ENCODE measurements around the gene BORCS6. TPM values are rescaled to one million over a fixed set of nuclear protein-coding genes. Genes with fewer than 3 reads are reported as not detected.

The BORCS6 gene
- total RNA-seq, 1 experiment from 2014 or later = 7.3 TPM

DNA sequence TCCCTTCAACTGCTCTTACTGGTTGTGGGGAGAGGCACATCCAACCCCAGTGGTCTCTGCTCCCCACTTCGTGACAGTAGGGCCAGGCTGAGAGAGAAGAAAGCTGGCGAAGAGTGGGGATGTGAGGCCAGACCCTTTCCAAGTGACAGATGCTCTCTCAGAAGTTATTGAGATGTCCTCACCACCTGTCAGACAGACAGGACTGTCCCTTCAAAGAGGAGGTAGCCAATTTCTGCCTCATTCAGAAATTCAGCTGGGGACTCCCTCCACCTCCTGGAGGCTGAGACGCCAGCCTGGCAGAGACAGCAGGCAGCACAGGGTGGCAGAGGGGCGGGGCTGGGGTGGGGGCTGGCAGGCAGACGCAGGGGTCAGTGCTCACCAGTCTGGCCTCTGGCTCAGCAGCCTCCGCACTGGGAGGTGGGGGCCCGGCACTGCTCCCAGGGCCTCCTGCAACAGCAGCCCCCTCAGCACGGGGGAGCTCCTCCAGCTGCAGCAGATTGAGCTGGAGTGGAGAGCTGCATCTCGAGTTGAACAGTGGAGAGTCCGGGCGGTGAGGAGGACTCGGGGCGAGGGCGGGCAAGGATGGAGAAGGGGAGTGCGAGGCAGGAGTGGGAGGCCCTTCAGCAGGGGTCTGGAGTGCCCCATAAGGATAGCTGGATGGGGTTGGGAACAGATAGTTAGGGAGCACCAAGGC, 46.9 kb downstream of the BORCS6 start:
- ATAC-seq (no peak), DNase-seq (no peak)
- H3K9me3 ChIP-seq (ENCODE audit: low read length) = no peaks in the 10 kb centered on the region
- no peak overlapping the region for H3K4me3 ChIP-seq (ENCODE audit: low read length)
- no TSS peak for BruUV-seq (replicated peaks)
- H3K4me2 ChIP-seq (ENCODE audit: low read length) = no peak overlapping the region
- intact Hi-C loops (cut with micrococcal nuclease) = no loop called here
- H3K79me2 ChIP-seq (ENCODE audit: low read length) = no peaks in the 10 kb centered on the region
- no peaks in the 10 kb centered on the region for H3K4me1 ChIP-seq (ENCODE audit: insufficient read depth, low read length)
- H3K9me2 ChIP-seq (replicated peaks; ENCODE audit: low read length) = no peaks in the 10 kb centered on the region
- no peaks in the 10 kb centered on the region for H3K36me3 ChIP-seq (ENCODE audit: low read depth, low read length)
- ChIA-PET POLR2A (ENCODE audit: unreplicated experiment) (no interaction called here), CTCF (no interaction called here)
- H3K27ac ChIP-seq (ENCODE audit: low read length) = no peak overlapping the region
- H2AFZ ChIP-seq (ENCODE audit: low read length) = no peak overlapping the region
- H3F3A ChIP-seq (ENCODE audit: low read length, unreplicated experiment) = no peaks in the 10 kb centered on the region
- TF ChIP-seq EZH2phosphoT487 (IDR thresholded peaks at IDR 0.05; ENCODE audit: borderline replicate concordance, low read length) = no peak
- TF ChIP-seq, protein P1, sequence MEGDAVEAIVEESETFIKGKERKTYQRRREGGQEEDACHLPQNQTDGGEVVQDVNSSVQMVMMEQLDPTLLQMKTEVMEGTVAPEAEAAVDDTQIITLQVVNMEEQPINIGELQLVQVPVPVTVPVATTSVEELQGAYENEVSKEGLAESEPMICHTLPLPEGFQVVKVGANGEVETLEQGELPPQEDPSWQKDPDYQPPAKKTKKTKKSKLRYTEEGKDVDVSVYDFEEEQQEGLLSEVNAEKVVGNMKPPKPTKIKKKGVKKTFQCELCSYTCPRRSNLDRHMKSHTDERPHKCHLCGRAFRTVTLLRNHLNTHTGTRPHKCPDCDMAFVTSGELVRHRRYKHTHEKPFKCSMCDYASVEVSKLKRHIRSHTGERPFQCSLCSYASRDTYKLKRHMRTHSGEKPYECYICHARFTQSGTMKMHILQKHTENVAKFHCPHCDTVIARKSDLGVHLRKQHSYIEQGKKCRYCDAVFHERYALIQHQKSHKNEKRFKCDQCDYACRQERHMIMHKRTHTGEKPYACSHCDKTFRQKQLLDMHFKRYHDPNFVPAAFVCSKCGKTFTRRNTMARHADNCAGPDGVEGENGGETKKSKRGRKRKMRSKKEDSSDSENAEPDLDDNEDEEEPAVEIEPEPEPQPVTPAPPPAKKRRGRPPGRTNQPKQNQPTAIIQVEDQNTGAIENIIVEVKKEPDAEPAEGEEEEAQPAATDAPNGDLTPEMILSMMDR (conservative IDR thresholded peaks at IDR 0.05; ENCODE audit: low read depth, low read length) = no peak
- no peaks in the 10 kb centered on the region for H4K20me1 ChIP-seq (ENCODE audit: low read length)
- H3K9ac ChIP-seq (ENCODE audit: low read length) = no peak overlapping the region
- no peaks in the 10 kb centered on the region for H3K27me3 ChIP-seq (ENCODE audit: low read length)

DNA sequence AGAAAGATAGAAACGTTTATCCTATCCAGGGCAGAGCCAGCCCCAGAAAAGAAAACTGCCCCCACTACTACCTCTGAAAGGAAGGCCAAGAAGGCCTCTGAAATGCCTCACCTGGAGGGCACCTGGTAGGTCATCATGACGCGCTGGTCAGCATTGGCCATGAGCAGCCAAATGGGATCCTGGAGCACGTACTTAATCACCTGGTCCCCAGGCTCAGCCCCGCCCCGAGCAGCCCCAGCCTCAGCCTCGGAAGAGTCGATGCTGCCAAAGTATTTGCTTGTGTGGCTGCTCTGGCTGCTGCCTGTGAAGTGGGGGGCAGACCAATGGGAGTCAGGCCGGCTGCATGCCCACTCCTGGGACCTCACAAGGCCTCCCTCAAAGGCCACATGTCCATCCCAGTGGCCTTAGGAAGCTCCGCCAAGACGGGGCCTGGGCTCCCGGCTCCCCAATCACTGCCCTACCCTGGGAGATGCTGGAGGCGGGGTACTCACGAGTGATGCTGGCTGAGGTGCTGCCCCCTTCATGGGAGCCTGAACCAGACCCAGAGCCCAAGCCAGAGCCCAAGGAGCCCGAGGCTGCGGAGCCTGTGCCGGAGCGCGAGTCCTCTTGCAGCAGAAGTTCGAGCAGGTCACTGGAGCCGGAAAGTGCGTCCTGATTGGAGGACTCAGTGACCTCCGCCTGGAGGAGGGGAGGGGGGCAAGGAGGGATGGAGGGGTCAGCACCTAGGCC, 47.7 kb downstream of the BORCS6 start:
- CTCF ChIA-PET = no interaction called here
- Histone ChIP-seq H3K36me3 (ENCODE audit: low read depth, low read length) (no peaks in the 10 kb centered on the region), H3K4me1 (ENCODE audit: insufficient read depth, low read length) (peaks cover 5% of the 10 kb centered on the region), H3K79me2 (ENCODE audit: low read length) (no peaks in the 10 kb centered on the region), H3K27me3 (ENCODE audit: low read length) (no peaks in the 10 kb centered on the region), H3K9me2 (replicated peaks; ENCODE audit: low read length) (no peaks in the 10 kb centered on the region), H3K27ac (ENCODE audit: low read length) (no peak overlapping the region), H3F3A (ENCODE audit: low read length, unreplicated experiment) (no peaks in the 10 kb centered on the region), H3K9me3 (ENCODE audit: low read length) (no peaks in the 10 kb centered on the region), H3K4me3 (ENCODE audit: low read length) (no peak overlapping the region), H3K4me2 (ENCODE audit: low read length) (no peak overlapping the region), H3K9ac (ENCODE audit: low read length) (no peak overlapping the region), H4K20me1 (ENCODE audit: low read length) (no peaks in the 10 kb centered on the region), H2AFZ (ENCODE audit: low read length) (no peak overlapping the region)
- ATAC-seq (no peak), DNase-seq (no peak)
- BruUV-seq (replicated peaks) = no TSS peak
- intact Hi-C loops (cut with micrococcal nuclease) = no loop called here
- TF ChIP-seq, protein P1 (conservative IDR thresholded peaks at IDR 0.05; ENCODE audit: low read depth, low read length) = no peak
- POLR2A ChIA-PET (ENCODE audit: unreplicated experiment) = no interaction called here

DNA sequence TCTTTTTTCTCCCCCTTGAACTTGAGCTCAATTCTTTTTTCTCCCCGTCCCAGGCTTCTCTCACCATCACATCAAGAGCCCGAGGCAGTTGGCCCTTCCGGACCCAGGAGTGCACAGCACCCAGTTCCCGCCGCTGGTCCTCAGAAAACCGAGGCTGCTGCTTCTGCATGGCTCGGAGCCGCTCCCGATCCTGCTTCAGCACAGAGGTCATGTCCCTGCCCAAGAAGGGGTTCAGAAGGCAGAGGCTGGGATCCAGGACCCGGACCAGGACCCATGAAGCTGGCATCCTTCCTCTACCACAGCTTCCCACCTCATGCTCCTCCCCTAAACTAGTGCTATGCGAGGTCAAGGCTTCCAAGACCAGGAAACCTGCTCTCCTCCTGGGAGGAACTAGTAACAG, 48.2 kb downstream of the BORCS6 start:
- Histone ChIP-seq H3F3A (ENCODE audit: low read length, unreplicated experiment) (no peaks in the 10 kb centered on the region), H3K27ac (ENCODE audit: low read length) (no peak overlapping the region), H3K4me1 (ENCODE audit: insufficient read depth, low read length) (peaks cover 6% of the 10 kb centered on the region), H3K9me2 (replicated peaks; ENCODE audit: low read length) (no peaks in the 10 kb centered on the region), H3K9me3 (ENCODE audit: low read length) (no peaks in the 10 kb centered on the region), H3K9ac (ENCODE audit: low read length) (no peak overlapping the region), H4K20me1 (ENCODE audit: low read length) (no peaks in the 10 kb centered on the region), H3K4me2 (ENCODE audit: low read length) (no peak overlapping the region), H3K27me3 (ENCODE audit: low read length) (no peaks in the 10 kb centered on the region), H3K4me3 (ENCODE audit: low read length) (no peak overlapping the region), H3K36me3 (ENCODE audit: low read depth, low read length) (no peaks in the 10 kb centered on the region), H3K79me2 (ENCODE audit: low read length) (no peaks in the 10 kb centered on the region), H2AFZ (ENCODE audit: low read length) (no peak overlapping the region)
- intact Hi-C loops (cut with micrococcal nuclease) = no loop called here
- ChIA-PET POLR2A (ENCODE audit: unreplicated experiment) (no interaction called here), CTCF (no interaction called here)
- TF ChIP-seq, protein P1 (conservative IDR thresholded peaks at IDR 0.05; ENCODE audit: low read depth, low read length) = no peak
- no peak for TF ChIP-seq EZH2phosphoT487 (IDR thresholded peaks at IDR 0.05; ENCODE audit: borderline replicate concordance, low read length)
- TF ChIP-seq EZH2 (IDR thresholded peaks at IDR 0.05; ENCODE audit: low read length, unreplicated experiment) = no peak
- no peak for ATAC-seq
- DNase-seq = no peak
- no TSS peak for BruUV-seq (replicated peaks)

All from PC-3 (cell line).